Midbrain (tissue), 1 donor: ENCODE data around the gene DPAGT1.
"Not testable (repeated sequence)": the region's sequence is repeated elsewhere in the genome, so short reads cannot be mapped to it uniquely, and the experiment has no call there.

ENCODE experiments used
- DNase-seq: peaks from one replicate; lab custom pipeline; 2025; lab: John Stamatoyannopoulos, UW

Gene DPAGT1

GRCh38 chr11:119115484-119116234 lies 14.0 kb upstream of the DPAGT1 start:
- DNase-seq = peak; percentile 10

- no peak for DNase-seq
These were observed 12.7 kb upstream of the DPAGT1 start for GRCh38 chr11:119114351-119114750.

GRCh38 chr11:119113716-119114115 lies 12.1 kb upstream of the DPAGT1 start:
- DNase-seq = no peak

DNA sequence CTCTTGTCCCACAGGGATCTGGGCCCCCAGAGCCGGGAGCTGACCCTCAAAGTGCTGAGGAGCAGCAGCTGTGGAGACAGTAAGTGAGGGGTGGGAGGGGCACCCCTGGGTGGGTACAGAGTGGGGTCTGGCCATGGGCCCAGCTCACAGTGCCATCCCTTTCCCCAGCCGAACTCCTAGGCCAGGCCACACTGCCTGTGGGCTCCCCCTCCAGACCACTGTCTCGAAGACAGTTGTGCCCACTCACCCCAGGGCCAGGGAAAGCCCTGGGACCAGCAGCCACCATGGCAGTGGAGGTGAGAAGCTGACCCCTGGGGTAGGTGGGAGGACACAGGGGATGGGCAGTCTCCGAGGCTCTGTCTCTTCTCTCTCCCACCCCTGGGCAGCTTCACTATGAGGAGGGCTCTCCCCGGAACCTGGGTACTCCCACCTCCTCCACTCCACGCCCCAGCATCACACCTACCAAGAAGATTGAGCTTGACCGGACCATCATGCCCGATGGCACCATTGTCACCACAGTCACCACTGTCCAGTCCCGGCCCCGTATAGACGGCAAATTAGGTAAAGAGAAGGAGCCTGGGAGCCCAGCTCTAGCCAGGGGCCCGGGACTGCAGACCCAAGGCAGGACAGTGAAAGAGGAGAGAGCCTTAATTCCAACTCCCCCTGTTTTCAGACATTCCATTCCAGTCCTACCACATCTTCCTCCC lies 10.8 kb upstream of the DPAGT1 start:
- no peak for DNase-seq

DNA sequence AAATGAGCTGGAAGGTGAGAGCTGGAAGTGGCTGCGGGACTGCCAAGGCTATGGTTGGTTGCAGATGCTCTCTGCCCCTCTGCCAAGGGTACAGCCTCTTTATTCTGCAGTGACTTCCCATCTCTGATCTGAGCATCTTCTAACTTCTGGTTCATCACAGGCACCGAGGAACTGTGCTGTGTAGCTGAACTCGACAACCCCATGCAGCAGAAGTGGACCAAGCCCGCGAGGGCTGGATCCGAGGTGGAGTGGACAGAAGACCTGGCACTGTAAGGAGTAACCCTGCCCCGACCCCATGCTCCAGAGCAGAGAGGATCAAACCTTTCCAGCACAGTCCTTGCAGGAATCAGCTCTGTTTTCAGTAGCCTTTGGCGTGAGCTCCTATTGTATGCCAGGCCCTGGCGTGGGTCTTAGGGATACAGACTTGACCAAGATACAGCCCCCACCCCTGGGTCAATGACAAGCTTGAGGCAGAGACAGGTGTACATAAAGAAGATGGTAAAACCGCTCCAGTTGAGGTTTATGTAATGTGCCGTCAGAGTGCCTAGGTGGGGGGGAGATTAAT lies 9.8 kb upstream of the DPAGT1 start:
- DNase-seq = no peak

- DNase-seq = no peak
These were observed 8.8 kb upstream of the DPAGT1 start for GRCh38 chr11:119110439-119110838.

GRCh38 chr11:119109843-119110242 lies 8.2 kb upstream of the DPAGT1 start:
- no peak for DNase-seq

- DNase-seq = no peak
These were observed 7.2 kb upstream of the DPAGT1 start for GRCh38 chr11:119108857-119109221.

- peak; percentile 11 for DNase-seq
These were observed 6.6 kb upstream of the DPAGT1 start for GRCh38 chr11:119108146-119108856.

DNA sequence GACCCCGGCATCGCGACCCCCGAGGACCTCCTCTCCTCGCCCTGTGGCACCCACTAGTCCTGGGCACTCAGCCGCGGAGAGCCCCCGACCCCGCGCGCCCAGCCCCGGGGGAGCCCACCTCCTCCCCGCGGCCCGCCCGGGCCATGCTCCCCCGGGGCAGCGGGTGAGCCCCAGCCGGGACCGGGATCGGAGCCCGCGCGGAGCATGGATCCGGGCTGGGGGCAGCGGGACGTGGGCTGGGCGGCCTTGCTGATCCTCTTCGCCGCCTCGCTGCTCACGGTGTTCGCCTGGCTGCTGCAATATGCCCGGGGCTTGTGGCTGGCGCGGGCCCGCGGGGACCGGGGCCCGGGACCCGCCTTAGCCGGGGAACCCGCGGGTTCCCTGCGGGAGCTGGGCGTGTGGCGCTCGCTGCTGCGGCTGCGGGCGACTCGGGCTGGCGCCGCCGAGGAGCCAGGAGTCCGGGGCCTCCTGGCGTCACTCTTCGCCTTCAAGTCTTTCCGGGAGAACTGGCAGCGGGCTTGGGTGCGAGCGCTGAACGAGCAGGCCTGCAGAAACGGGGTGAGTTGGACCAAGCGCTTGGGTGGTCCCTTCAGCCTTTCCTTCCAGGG lies 6.0 kb upstream of the DPAGT1 start:
- no peak for DNase-seq

DNA sequence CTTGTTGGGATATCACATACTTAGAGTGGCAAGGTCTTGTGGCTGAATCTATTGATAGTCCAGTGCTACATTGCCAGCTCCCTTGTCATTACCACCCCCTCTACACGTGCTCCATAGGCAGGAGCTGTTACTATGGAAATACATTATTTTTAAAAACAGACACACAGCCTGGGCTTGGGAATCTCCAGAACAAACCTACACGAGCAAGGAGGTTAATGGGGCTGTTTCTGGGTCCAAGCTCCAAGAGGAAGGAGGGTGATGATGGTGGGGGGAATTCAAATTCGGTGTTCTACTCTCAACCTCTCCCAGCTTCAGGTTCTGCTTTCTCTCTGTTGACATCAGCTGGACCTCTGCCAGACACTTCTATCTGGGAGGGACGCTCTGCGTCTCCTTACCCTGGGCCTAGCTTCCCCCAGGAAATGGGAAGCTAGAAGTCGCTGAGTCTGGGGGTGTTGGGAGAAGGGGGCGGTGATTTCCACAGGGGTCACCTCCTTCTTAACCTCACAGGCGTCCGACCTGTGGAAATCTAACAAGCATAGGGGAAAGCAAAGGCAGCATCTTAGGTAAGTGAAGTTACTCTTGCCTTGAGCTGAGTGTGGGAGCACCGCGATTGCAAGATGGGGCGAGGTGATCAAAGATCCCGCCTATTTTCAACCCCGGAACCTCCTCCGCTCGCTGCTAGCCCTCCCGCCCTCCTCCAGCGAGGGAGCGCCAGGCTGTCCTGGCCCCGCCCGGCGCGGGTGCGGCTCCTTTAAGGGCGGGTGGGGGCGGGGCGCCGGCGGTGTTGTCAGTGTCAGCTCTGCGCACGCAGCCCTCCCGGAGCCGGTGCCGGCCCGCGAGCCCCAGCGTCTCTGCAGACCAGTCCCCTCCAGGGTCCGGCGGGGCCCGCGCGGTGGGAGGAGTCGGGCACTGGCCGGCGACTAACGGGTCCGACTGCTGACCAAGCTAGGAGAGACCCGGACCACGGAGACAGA lies 5.2 kb upstream of the DPAGT1 start, which contains the start of gene C2CD2L:
TSS of gene C2CD2L (plus strand) at position 781 of the 974 bp plus-strand sequence. CDS start 398 bp downstream, outside the sequence.
- peak; percentile 87 for DNase-seq

GRCh38 chr11:119103793-119104192 lies 2.1 kb upstream of the DPAGT1 start:
- DNase-seq = no peak

GRCh38 chr11:119103161-119103664 lies 1.6 kb upstream of the DPAGT1 start:
- not testable (repeated sequence) for DNase-seq

- no peak for DNase-seq
These were observed 477 bp downstream of the DPAGT1 start for GRCh38 chr11:119100994-119101758.

DNA sequence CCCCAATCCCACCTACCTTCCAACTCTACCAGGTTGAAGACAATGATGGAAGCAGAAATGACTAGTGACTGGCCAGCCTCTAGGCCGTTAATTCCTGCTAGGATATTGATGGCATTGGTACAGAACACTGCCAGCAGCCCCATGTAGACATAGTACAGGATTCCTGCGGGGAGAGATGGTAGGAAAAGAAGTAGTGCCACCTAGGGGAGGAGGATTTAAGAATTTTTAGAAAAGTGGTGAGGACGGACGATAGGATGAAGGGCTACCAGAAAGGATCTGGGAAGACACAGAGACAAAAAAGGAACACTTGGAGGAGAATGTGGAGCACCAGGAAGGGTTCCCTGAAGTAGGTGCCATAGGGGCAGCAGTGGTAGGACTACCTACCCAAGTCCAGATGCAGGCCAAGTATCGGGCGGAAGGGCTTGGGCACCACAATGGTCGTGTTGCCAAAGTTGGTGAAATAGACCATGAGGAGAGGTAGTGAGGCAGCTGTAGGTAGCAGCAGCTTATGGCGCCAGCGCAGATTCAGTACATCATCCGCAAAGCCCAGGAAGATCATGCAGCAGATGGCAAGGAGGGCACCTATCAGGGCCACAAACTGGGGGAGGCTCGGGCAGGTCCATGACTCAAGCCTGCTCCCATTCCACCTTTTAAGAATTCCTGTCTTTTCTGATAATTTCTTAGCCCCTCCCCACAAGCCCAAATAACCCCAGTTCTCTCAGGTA lies 1.2 kb downstream of the DPAGT1 start:
- no peak for DNase-seq

DNA sequence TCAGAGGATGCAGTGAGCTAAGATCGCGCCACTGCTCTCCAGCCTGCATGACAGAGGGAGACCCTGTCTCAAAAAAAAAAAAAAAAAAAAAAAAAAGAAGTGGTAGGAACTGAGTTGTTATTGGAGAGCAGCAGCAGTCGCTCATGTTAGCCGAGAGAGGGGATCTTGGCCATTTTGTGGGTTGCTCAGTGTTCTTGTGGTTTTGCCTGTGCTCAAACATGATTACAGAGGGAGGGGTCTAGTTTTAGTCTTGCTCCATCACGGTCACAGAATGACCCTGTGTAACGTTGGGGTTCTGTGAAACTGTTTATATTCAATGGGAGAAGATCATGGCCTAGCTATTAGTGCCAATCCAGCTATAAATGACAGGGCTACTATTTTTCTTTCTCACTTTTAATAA lies 1.9 kb downstream of the DPAGT1 start:
- no peak for DNase-seq

DNA sequence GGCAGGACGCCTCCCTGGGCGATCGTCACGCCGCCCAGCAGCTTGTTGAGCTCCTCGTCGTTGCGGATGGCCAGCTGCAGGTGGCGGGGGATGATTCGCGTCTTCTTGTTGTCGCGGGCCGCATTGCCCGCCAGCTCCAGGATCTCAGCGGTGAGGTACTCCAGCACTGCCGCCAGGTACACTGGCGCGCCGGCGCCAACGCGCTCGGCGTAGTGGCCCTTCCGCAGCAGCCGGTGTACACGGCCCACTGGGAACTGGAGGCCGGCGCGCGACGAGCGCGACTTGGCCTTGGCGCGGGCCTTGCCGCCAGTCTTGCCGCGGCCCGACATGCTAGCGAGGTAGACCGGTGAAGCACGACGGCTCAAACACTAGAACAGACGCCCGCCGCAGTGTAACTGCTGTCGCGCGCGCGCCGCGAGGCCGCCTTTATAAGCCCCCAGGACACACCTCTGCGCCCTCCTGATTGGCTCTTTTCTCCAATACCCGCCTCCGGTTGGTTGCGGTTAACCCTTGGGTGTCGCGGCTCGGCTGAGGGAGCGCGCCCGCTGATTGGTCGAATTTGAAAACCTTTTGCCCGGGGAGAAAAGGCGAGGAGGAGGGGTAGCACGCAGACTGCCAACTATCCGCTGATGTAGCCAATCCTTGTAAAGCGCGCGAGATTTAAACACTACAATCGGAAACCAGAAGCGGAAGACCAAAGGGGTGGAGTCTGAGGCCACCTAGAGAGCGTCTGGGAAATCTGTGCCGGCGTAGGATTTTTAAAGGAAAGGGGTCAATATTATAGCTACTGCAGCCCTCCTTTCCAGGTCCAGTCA lies 6.4 kb downstream of the DPAGT1 start:
- peak; percentile 100 for DNase-seq

- peak; percentile 85 for DNase-seq
These were observed 6.9 kb downstream of the DPAGT1 start for GRCh38 chr11:119094816-119095065.
